Measurements from ENCODE around the gene HRH1. TPM values are rescaled to one million over a fixed set of nuclear protein-coding genes. Genes with fewer than 3 reads are reported as not detected.

HRH1 gene
- total and polyA plus RNA-seq, 7 experiments from 2014 or later: 0.17 to 1.1 TPM; not detected in 5

DNA sequence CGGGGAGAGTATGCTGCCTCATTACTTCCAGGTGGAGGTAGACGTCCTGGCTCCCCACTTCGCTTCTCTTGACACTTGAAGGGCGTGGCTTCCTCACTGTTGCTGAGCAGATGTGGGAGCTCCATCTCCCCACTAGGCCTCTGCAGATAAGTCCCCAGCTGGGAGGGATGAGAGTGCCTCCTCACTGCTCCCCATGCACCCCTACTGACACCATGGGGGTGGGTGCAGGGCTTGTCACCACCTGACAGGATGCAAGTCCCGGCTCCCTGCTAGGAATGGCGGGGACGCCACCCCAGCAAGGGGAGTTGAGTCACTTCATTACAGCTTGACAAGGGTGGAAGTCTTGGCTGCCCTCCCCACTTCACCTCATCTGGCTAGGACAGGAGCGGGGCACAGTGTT is 81.1 kb downstream of the HRH1 start:
- no peak overlapping the region for H3K27ac Mint-ChIP-seq
- no peak for DNase-seq
- peaks cover 0 to 27% (median 7%) of the 10 kb centered on the region in 5 donors for H3K27me3 Mint-ChIP-seq
- H3K9me3 ChIP-seq (ENCODE audit: control insufficient read depth in 2 of 3, low read length in 3 of 3): no peaks in the 10 kb centered on the region
- POLR2A ChIA-PET: no interaction called here
- peaks cover 0 to 13% (median 0%) of the 10 kb centered on the region in 7 donors for H3K4me1 Mint-ChIP-seq
- no peaks in the 10 kb centered on the region for H3K27me3 ChIP-seq (ENCODE audit: control insufficient read depth in 2 of 2, insufficient read depth in 2 of 2, low read length in 2 of 2)
- H3K9me3 Mint-ChIP-seq: peaks cover 0 to 12% (median 0%) of the 10 kb centered on the region in 11 donors
- H3K27ac ChIP-seq (ENCODE audit: low read depth, low read length): no peak overlapping the region
- H3K4me3 Mint-ChIP-seq: no peak overlapping the region
- intact Hi-C loops (cut with micrococcal nuclease): loop anchor here (5.0 kb wide), 3 partner anchors 37 to 597 kb away; partner anchors contain the start of gene ATG7 (in 1 of the 2)
- no peak overlapping the region for H3K4me3 ChIP-seq (ENCODE audit: low read length)
- no peaks in the 10 kb centered on the region for H3K36me3 ChIP-seq (ENCODE audit: control insufficient read depth in 2 of 3, insufficient read depth in 3 of 3, low read length in 3 of 3)
- no peak for ATAC-seq
- no peaks in the 10 kb centered on the region for H3K4me1 ChIP-seq (ENCODE audit: control insufficient read depth in 2 of 2, insufficient read depth in 2 of 2, low read length in 2 of 2)
- H3K36me3 Mint-ChIP-seq: peaks cover 0 to 7% (median 0%) of the 10 kb centered on the region in 5 donors
- CTCF ChIA-PET: interaction anchor here (0.9 to 2.4 kb wide), 4 partner anchors 55 to 101 kb away, joined by 3 to 18 read pairs (median 10); no protein-coding TSS in a partner anchor

DNA sequence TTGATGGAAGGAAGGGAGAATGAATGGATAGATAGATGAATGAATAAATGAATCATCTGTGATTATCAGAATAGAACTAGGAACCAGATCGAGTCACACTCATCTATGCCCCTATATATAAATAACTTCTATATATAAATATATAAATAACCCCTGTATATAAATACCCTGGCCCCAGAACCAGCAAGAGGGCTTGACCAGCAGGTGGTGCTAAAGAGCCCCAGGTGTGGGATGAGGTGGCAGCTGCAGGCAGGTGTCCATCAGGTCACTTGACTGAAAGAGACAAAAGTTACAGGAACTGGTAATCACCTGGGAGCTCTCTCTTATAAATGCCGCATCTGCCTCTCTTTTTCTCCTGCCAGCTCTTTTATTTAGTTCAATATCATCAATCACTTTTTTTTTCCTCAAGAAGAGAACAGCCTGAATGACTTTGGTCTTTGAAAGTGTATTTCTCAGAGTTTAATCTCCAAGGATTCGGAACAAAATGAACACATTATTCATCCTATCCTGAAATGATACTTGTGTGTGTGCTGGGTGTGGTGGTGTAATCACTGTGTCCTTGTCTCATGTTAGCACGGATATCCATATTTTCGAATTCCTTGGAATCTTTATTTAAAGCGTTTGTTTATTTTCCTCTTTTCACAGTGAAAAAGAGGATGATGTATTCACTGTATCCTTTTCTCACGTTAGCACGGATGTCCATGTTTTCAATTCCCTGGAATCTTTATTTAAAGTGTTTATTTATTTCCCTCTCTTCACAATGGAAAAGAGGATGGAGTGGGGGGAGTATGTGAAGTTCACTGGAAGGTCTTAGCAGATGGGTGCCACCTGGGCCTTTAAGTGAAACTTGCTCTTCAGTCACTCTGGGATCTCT is 82.5 kb downstream of the HRH1 start:
- DNase-seq: peak; percentile 49 to 80 (median 67)
- POLR2A ChIA-PET: no interaction called here
- intact Hi-C loops (cut with micrococcal nuclease): loop anchor here (1.0 to 5.0 kb wide), 6 partner anchors 35 to 595 kb away; partner anchors contain the start of gene ATG7 (in 1 of the 2)

DNA sequence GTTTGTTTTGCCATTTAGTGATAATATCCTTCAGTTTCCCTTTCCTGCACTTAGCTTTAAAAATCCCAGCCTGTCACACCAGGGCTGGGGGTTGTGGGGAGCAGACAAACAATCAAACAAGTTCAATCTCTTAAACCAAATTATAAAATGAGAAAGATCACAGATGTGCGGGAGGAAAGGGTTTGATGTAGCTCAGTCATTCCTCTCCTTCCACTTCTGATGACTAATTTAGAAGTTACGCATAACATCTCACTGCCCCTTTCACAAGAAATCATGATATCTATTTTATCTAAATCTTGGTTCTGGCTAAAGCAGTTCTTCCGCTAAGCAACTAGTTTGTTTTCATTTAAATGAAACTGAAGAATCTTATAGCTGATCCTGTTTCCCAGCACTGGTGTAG is 83.8 kb downstream of the HRH1 start:
- H3K4me1 ChIP-seq (ENCODE audit: control insufficient read depth in 2 of 2, insufficient read depth in 2 of 2, low read length in 2 of 2): no peaks in the 10 kb centered on the region
- ATAC-seq (no peak), DNase-seq (no peak)
- Mint-ChIP-seq H3K4me1 (peaks cover 0 to 15% (median 0%) of the 10 kb centered on the region in 7 donors), H3K27me3 (peaks cover 0 to 18% (median 7%) of the 10 kb centered on the region in 5 donors), H3K27ac (peak overlapping the region in 1 of 9 donors; percentile 64), H3K4me3 (peak overlapping the region in 1 of 10 donors; percentile 5), H3K9me3 (peaks cover 0 to 15% (median 0%) of the 10 kb centered on the region in 11 donors), H3K36me3 (peaks cover 0 to 11% (median 0%) of the 10 kb centered on the region in 5 donors)
- intact Hi-C loops (cut with micrococcal nuclease): loop anchor here (1.0 to 5.0 kb wide), 4 partner anchors 13 to 594 kb away; partner anchors contain the start of gene ATG7 (in 1 of the 2)
- H3K9me3 ChIP-seq (ENCODE audit: control insufficient read depth in 2 of 3, low read length in 3 of 3): no peaks in the 10 kb centered on the region
- H3K36me3 ChIP-seq (ENCODE audit: control insufficient read depth in 2 of 3, insufficient read depth in 3 of 3, low read length in 3 of 3): no peaks in the 10 kb centered on the region
- no peak overlapping the region for H3K27ac ChIP-seq (ENCODE audit: low read depth, low read length)
- CTCF ChIA-PET: interaction anchor here (0.6 to 2.5 kb wide), 4 partner anchors 10 to 414 kb away, joined by 3 to 30 read pairs (median 4); no protein-coding TSS in a partner anchor
- POLR2A ChIA-PET: no interaction called here
- H3K27me3 ChIP-seq (ENCODE audit: control insufficient read depth in 2 of 2, insufficient read depth in 2 of 2, low read length in 2 of 2): no peaks in the 10 kb centered on the region
- no peak overlapping the region for H3K4me3 ChIP-seq (ENCODE audit: low read length)

More for the DNA sequence above, 82.5 kb downstream of the HRH1 start:
- no peaks in the 10 kb centered on the region for H3K27me3 ChIP-seq (ENCODE audit: control insufficient read depth in 2 of 2, insufficient read depth in 2 of 2, low read length in 2 of 2)
- no peak overlapping the region for H3K4me3 ChIP-seq (ENCODE audit: low read length)
- H3K27ac ChIP-seq (ENCODE audit: low read depth, low read length): no peak overlapping the region
- no peaks in the 10 kb centered on the region for H3K9me3 ChIP-seq (ENCODE audit: control insufficient read depth in 2 of 3, low read length in 3 of 3)
- ATAC-seq: peak; percentile 78
- Mint-ChIP-seq H3K9me3 (peaks cover 0 to 15% (median 0%) of the 10 kb centered on the region in 11 donors), H3K27me3 (peaks cover 0 to 23% (median 7%) of the 10 kb centered on the region in 5 donors), H3K27ac (no peak overlapping the region), H3K4me1 (peaks cover 0 to 15% (median 0%) of the 10 kb centered on the region in 7 donors), H3K36me3 (peaks cover 0 to 11% (median 0%) of the 10 kb centered on the region in 5 donors), H3K4me3 (no peak overlapping the region)
- H3K4me1 ChIP-seq (ENCODE audit: control insufficient read depth in 2 of 2, insufficient read depth in 2 of 2, low read length in 2 of 2): no peaks in the 10 kb centered on the region
- no peaks in the 10 kb centered on the region for H3K36me3 ChIP-seq (ENCODE audit: control insufficient read depth in 2 of 3, insufficient read depth in 3 of 3, low read length in 3 of 3)
- CTCF ChIA-PET: interaction anchor here (0.6 to 2.5 kb wide), 16 partner anchors 10 to 1563 kb away, joined by 3 to 30 read pairs (median 3); no protein-coding TSS in a partner anchor

DNA sequence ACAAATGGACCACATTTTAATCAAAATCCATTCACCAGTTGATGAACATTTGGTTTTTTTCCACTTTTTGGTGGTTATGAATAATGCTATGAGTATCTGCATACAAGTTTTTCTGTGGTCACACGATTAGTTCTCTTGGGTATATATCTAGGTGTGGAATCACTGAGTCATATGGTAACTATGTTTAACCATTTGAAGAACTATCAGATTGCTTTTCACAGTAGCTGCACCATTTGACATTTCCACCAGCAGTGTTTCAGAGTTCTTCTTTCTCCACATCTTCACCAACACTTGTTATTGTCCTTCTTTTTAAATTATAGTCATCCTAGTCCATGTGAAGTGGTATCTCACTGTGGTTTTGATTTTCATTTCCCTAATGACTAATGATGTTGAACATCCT is 84.6 kb downstream of the HRH1 start:
- ChIA-PET POLR2A (no interaction called here), CTCF (interaction anchor here (1.5 to 2.5 kb wide), 2 partner anchors 94 to 97 kb away, joined by 3 to 30 read pairs; no protein-coding TSS in a partner anchor)
- peaks cover 0 to 11% (median 0%) of the 10 kb centered on the region in 5 donors for H3K36me3 Mint-ChIP-seq
- H3K9me3 ChIP-seq (ENCODE audit: control insufficient read depth in 2 of 3, low read length in 3 of 3): no peaks in the 10 kb centered on the region
- no peak overlapping the region for H3K27ac ChIP-seq (ENCODE audit: low read depth, low read length)
- no peaks in the 10 kb centered on the region for H3K27me3 ChIP-seq (ENCODE audit: control insufficient read depth in 2 of 2, insufficient read depth in 2 of 2, low read length in 2 of 2)
- DNase-seq (no peak), ATAC-seq (no peak)
- H3K4me3 ChIP-seq (ENCODE audit: low read length): no peak overlapping the region
- peaks cover 0 to 15% (median 0%) of the 10 kb centered on the region in 7 donors for H3K4me1 Mint-ChIP-seq
- H3K27ac Mint-ChIP-seq: peak overlapping the region in 1 of 9 donors; percentile 64
- peaks cover 0 to 10% (median 6%) of the 10 kb centered on the region in 5 donors for H3K27me3 Mint-ChIP-seq
- peaks cover 0 to 15% (median 0%) of the 10 kb centered on the region in 11 donors for H3K9me3 Mint-ChIP-seq
- H3K4me1 ChIP-seq (ENCODE audit: control insufficient read depth in 2 of 2, insufficient read depth in 2 of 2, low read length in 2 of 2): no peaks in the 10 kb centered on the region
- H3K36me3 ChIP-seq (ENCODE audit: control insufficient read depth in 2 of 3, insufficient read depth in 3 of 3, low read length in 3 of 3): no peaks in the 10 kb centered on the region
- no peak overlapping the region for H3K4me3 Mint-ChIP-seq
- intact Hi-C loops (cut with micrococcal nuclease): loop anchor here (1.0 to 5.0 kb wide), 4 partner anchors 12 to 593 kb away; partner anchors contain the start of gene ATG7 (in 1 of the 2)

DNA sequence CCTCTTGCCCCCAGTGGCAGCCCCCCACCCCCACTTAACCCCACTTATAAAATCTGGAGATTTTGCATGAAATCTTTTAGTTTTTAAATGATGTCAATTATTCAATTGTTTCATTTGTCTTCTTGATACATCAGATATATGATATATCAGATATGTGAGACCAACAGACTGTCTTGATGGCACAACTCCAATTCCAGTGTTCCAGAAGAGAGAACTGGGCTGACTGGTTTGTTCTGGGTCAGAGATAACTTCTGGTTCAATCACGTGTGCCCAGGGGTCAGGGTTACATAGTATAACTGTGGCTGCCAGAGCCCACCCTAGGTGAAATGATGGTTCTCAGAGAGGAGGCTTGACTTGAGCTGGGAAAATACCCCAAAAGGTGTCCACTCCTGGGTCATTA is 85.5 kb downstream of the HRH1 start:
- intact Hi-C loops (cut with micrococcal nuclease): loop anchor here (5.0 kb wide), 3 partner anchors 33 to 593 kb away; partner anchors contain the start of gene ATG7 (in 1 of the 2)
- Mint-ChIP-seq H3K27ac (no peak overlapping the region), H3K9me3 (peaks cover 0 to 15% (median 0%) of the 10 kb centered on the region in 11 donors), H3K36me3 (peaks cover 0 to 11% (median 0%) of the 10 kb centered on the region in 5 donors), H3K4me3 (no peak overlapping the region), H3K4me1 (peaks cover 0 to 15% (median 0%) of the 10 kb centered on the region in 7 donors), H3K27me3 (peaks cover 0 to 10% (median 5%) of the 10 kb centered on the region in 5 donors)
- ChIA-PET POLR2A (no interaction called here), CTCF (interaction anchor here (1.5 to 2.5 kb wide), 2 partner anchors 93 to 96 kb away, joined by 3 to 30 read pairs; no protein-coding TSS in a partner anchor)
- Histone ChIP-seq H3K9me3 (ENCODE audit: control insufficient read depth in 2 of 3, low read length in 3 of 3) (no peaks in the 10 kb centered on the region), H3K36me3 (ENCODE audit: control insufficient read depth in 2 of 3, insufficient read depth in 3 of 3, low read length in 3 of 3) (no peaks in the 10 kb centered on the region), H3K27ac (ENCODE audit: low read depth, low read length) (no peak overlapping the region), H3K27me3 (ENCODE audit: control insufficient read depth in 2 of 2, insufficient read depth in 2 of 2, low read length in 2 of 2) (no peaks in the 10 kb centered on the region), H3K4me1 (ENCODE audit: control insufficient read depth in 2 of 2, insufficient read depth in 2 of 2, low read length in 2 of 2) (no peaks in the 10 kb centered on the region), H3K4me3 (ENCODE audit: low read length) (no peak overlapping the region)
- no peak for ATAC-seq
- no peak for DNase-seq

DNA sequence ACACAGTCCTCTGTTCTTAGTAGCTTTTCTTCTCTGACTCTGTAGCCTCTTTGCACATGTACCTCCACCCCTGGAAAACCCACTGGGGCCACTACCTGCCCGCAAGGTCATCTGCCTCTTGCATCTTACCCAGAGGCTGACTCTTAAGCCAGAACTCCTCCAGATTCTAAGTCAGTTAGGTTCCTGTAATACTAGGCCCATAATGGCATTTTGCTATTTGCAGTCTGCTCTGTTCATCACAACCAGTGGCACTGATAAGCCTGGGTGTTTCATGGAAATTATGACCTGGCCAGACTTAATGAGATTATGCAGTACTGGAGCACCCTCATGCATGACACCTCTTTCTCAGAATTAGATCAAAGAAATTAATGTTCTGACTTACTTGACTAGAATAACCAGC is 86.2 kb downstream of the HRH1 start:
- no peak for DNase-seq
- Histone ChIP-seq H3K4me3 (ENCODE audit: low read length) (no peak overlapping the region), H3K4me1 (ENCODE audit: control insufficient read depth in 2 of 2, insufficient read depth in 2 of 2, low read length in 2 of 2) (no peaks in the 10 kb centered on the region), H3K27ac (ENCODE audit: low read depth, low read length) (no peak overlapping the region), H3K27me3 (ENCODE audit: control insufficient read depth in 2 of 2, insufficient read depth in 2 of 2, low read length in 2 of 2) (no peaks in the 10 kb centered on the region), H3K9me3 (ENCODE audit: control insufficient read depth in 2 of 3, low read length in 3 of 3) (no peaks in the 10 kb centered on the region), H3K36me3 (ENCODE audit: control insufficient read depth in 2 of 3, insufficient read depth in 3 of 3, low read length in 3 of 3) (no peaks in the 10 kb centered on the region)
- peaks cover 0 to 10% (median 5%) of the 10 kb centered on the region in 5 donors for H3K27me3 Mint-ChIP-seq
- POLR2A ChIA-PET: no interaction called here
- no peak overlapping the region for H3K4me3 Mint-ChIP-seq
- H3K9me3 Mint-ChIP-seq: peaks cover 0 to 15% (median 0%) of the 10 kb centered on the region in 11 donors
- peaks cover 0 to 15% (median 0%) of the 10 kb centered on the region in 7 donors for H3K4me1 Mint-ChIP-seq
- no peak overlapping the region for H3K27ac Mint-ChIP-seq
- intact Hi-C loops (cut with micrococcal nuclease): no loop called here
- no peak for ATAC-seq
- peaks cover 0 to 11% (median 0%) of the 10 kb centered on the region in 5 donors for H3K36me3 Mint-ChIP-seq
- CTCF ChIA-PET: no interaction called here
